Upper lobe of left lung (tissue), 6 donors: ENCODE data around the gene PARP3. TPM values are rescaled to one million over a fixed set of nuclear protein-coding genes. Genes with fewer than 3 reads are reported as not detected.

ENCODE experiments used
- ATAC-seq, 2 donors: fragments of 200-7000 bp; cut with Tn5 transposase; one replicate each; pipeline ENCODE4 v1.9.1; 2022; ENCODE audit warnings: mild to moderate bottlenecking in 2 of 2, moderate library complexity in 2 of 2; ENCODE audit not compliant: low FRiP score in 2 of 2
- DNase-seq, 2 donors: peaks; one replicate each; pipeline ENCODE4 v3.0.0-alpha.2; 2019 to 2020
- H3K27ac ChIP-seq, 4 donors: fragments of 200-600 bp; sonication (generic); one replicate each; pipeline ENCODE4 v1.5.1; 2016 to 2019
- H3K27me3 ChIP-seq, 4 donors: fragments of 200-600 bp; sonication (generic); one replicate each; pipeline ENCODE4 v1.5.1; 2017 to 2019
- H3K36me3 ChIP-seq, 4 donors: fragments of 200-600 bp; sonication (generic); one replicate each; pipeline ENCODE4 v1.5.1; 2016 to 2019
- H3K4me1 ChIP-seq, 4 donors: fragments of 200-600 bp; sonication (generic); one replicate each; pipeline ENCODE4 v1.5.1; 2018 to 2019
- H3K4me3 ChIP-seq, 4 donors: fragments of 200-600 bp; sonication (generic); one replicate each; pipeline ENCODE4 v1.5.1; 2017 to 2019; ENCODE audit warnings: mild to moderate bottlenecking in 2 of 4, moderate library complexity in 1 of 4
- H3K9me3 ChIP-seq, 4 donors: fragments of 200-600 bp; sonication (generic); one replicate each; pipeline ENCODE4 v1.5.1; 2018 to 2019
- CTCF ChIP-seq, 6 experiments: fragments of 450-650 bp in 4 of 6; fragments of 200-600 bp in 2 of 6; sonication (generic) in 2 of 6; IDR thresholded peaks; one replicate each; pipeline ENCODE4 v1.5.1; 2016 to 2019; ENCODE audit warnings: antibody characterized with exemption in 6 of 6
- EP300 ChIP-seq, 4 donors: sonication (generic); formaldehyde crosslinking; IDR thresholded peaks; one replicate each; pipeline ENCODE4 v1.5.1; 2017; ENCODE audit warnings: antibody characterized with exemption in 4 of 4, control low read depth in 2 of 4
- POLR2A ChIP-seq, 4 donors: fragments of 450-650 bp; IDR thresholded peaks; one replicate each; pipeline ENCODE4 v1.5.1; 2016 to 2017; ENCODE audit warnings: antibody characterized with exemption in 4 of 4, mild to moderate bottlenecking in 2 of 4
- POLR2AphosphoS5 ChIP-seq, 2 donors: sonication (generic); formaldehyde crosslinking; IDR thresholded peaks; one replicate each; pipeline ENCODE4 v1.5.1; 2017; ENCODE audit warnings: antibody characterized with exemption in 2 of 2
- WGBS, 2 donors: methylation state at CpG; one replicate each; pipeline ENCODE4 v1.1.5; 2017 to 2018; 5-methylcytosine and 5-hydroxymethylcytosine counted together
- total RNA-seq, 6 donors: library from RNA; depleted of rRNA in 4 of 6; stranded (reverse); fragments of >200 nt in 4 of 6; gene quantifications; one replicate each; pipeline versions ENCODE4 v1.1.0 to v1.2.1, GENCODE V29; 2016 to 2021
- donor health status: DM: no; HTN: no; CAD: no; lungs with moderate emphysema.
- donor health status: DM: no; HTN: yes; CAD: no; lungs with severe emphysema.

The PARP3 gene
- total RNA-seq, 6 donors from 2014 or later, result 23.0 to 80.7 (median 35.7) TPM

GRCh38 chr3:51943451-51944391 is 1.6 kb downstream of the PARP3 start:
- H3K4me1 ChIP-seq, result peaks cover 28 to 36% (median 31%) of the 10 kb centered on the region in 4 donors
- 91 to 98% methylated on average over 7 to 17 of the region's 21 CpGs for WGBS, 2 donors
- H3K9me3 ChIP-seq, result no peaks in the 10 kb centered on the region
- H3K27me3 ChIP-seq, result no peaks in the 10 kb centered on the region
- H3K36me3 ChIP-seq, result peaks cover 0 to 16% (median 2%) of the 10 kb centered on the region in 4 donors
- H3K27ac ChIP-seq, result peak overlapping the region; percentile 90 to 94 (median 93)
- ATAC-seq, result no peak
- TF ChIP-seq EP300 (IDR thresholded peaks at IDR 0.05) (no peak), POLR2A (IDR thresholded peaks at IDR 0.05) (no peak), CTCF (IDR thresholded peaks at IDR 0.05) (no peak), POLR2AphosphoS5 (IDR thresholded peaks at IDR 0.05) (no peak)
- H3K4me3 ChIP-seq, result peak overlapping the region in 2 of 4 donors; percentile 61 to 87
- DNase-seq, result no peak

GRCh38 chr3:51944451-51945021 is 2.4 kb downstream of the PARP3 start:
- peaks cover 0 to 17% (median 2%) of the 10 kb centered on the region in 4 donors for H3K36me3 ChIP-seq
- 86 to 88% methylated on average over 6 to 10 of the region's 11 CpGs for WGBS, 2 donors
- TF ChIP-seq CTCF (IDR thresholded peaks at IDR 0.05) (no peak), POLR2A (IDR thresholded peaks at IDR 0.05) (no peak)
- peaks cover 28 to 35% (median 31%) of the 10 kb centered on the region in 4 donors for H3K4me1 ChIP-seq
- no peaks in the 10 kb centered on the region for H3K9me3 ChIP-seq
- no peak for ATAC-seq
- H3K27ac ChIP-seq, result no peak overlapping the region
- no peaks in the 10 kb centered on the region for H3K27me3 ChIP-seq
- no peak for DNase-seq
- no peak overlapping the region for H3K4me3 ChIP-seq

- Histone ChIP-seq H3K4me3 (no peak overlapping the region), H3K9me3 (no peaks in the 10 kb centered on the region), H3K4me1 (peaks cover 25 to 28% (median 26%) of the 10 kb centered on the region in 4 donors), H3K27ac (no peak overlapping the region), H3K36me3 (peaks cover 0 to 17% (median 2%) of the 10 kb centered on the region in 4 donors), H3K27me3 (no peaks in the 10 kb centered on the region)
- no peak for ATAC-seq
- no peak for DNase-seq
- TF ChIP-seq POLR2AphosphoS5 (IDR thresholded peaks at IDR 0.05) (no peak), EP300 (IDR thresholded peaks at IDR 0.05) (no peak), CTCF (IDR thresholded peaks at IDR 0.05) (no peak), POLR2A (IDR thresholded peaks at IDR 0.05) (no peak)
- WGBS, 2 donors, result 88 to 92% methylated on average over 13 to 18 of the region's 18 CpGs
Observed at GRCh38 chr3:51945031-51945840, 3.1 kb downstream of the PARP3 start.

- DNase-seq (no peak), ATAC-seq (no peak)
- TF ChIP-seq EP300 (IDR thresholded peaks at IDR 0.05) (no peak), POLR2AphosphoS5 (IDR thresholded peaks at IDR 0.05) (no peak), POLR2A (IDR thresholded peaks at IDR 0.05) (no peak), CTCF (IDR thresholded peaks at IDR 0.05) (no peak)
- Histone ChIP-seq H3K9me3 (no peaks in the 10 kb centered on the region), H3K36me3 (peaks cover 0 to 17% (median 2%) of the 10 kb centered on the region in 4 donors), H3K4me3 (no peak overlapping the region), H3K27me3 (no peaks in the 10 kb centered on the region), H3K4me1 (peaks cover 16 to 20% (median 18%) of the 10 kb centered on the region in 4 donors), H3K27ac (no peak overlapping the region)
- WGBS, 2 donors, result 94 to 95% methylated on average over 14 of the region's 14 CpGs
Observed at GRCh38 chr3:51945926-51946705, 4.0 kb downstream of the PARP3 start.
